GM13977 (cell line): Measurements from ENCODE around the gene TPGS1.

Experiments
- DNase-seq: peaks from one replicate; pipeline ENCODE4 v3.0.0; 2012; ENCODE audit warnings: low spot score
- in situ Hi-C: fragments of 300-500 bp; cut with MboI; formaldehyde crosslinking; loops from one replicate; pipeline ENCODE4 v1.12.0; 2022; ENCODE audit warnings: low sequenced_read_pairs, low pct_unique_long_range_greater_than_20kb, mixed read lengths, inconsistent platforms; ENCODE audit not compliant: unreplicated experiment
- TF ChIP-seq, protein P1 (sequence below): IDR thresholded peaks from 2 replicates; pipeline ENCODE4 v1.5.1; 2012; ENCODE audit warnings: mild to moderate bottlenecking, control low read depth; ENCODE audit not compliant: insufficient read depth; ENCODE audit errors: extremely low read depth, missing control alignments

Gene TPGS1

GRCh38 chr19:536031-536880 is 29.0 kb downstream of the TPGS1 start:
- DNase-seq, result no peak
- in situ Hi-C loops, result no loop called here
- TF ChIP-seq, protein P1, sequence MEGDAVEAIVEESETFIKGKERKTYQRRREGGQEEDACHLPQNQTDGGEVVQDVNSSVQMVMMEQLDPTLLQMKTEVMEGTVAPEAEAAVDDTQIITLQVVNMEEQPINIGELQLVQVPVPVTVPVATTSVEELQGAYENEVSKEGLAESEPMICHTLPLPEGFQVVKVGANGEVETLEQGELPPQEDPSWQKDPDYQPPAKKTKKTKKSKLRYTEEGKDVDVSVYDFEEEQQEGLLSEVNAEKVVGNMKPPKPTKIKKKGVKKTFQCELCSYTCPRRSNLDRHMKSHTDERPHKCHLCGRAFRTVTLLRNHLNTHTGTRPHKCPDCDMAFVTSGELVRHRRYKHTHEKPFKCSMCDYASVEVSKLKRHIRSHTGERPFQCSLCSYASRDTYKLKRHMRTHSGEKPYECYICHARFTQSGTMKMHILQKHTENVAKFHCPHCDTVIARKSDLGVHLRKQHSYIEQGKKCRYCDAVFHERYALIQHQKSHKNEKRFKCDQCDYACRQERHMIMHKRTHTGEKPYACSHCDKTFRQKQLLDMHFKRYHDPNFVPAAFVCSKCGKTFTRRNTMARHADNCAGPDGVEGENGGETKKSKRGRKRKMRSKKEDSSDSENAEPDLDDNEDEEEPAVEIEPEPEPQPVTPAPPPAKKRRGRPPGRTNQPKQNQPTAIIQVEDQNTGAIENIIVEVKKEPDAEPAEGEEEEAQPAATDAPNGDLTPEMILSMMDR, result no peak

- no peak for DNase-seq
- TF ChIP-seq, protein P1, result no peak
- in situ Hi-C loops, result no loop called here
Observed at GRCh38 chr19:536881-537404, 29.6 kb downstream of the TPGS1 start.

GRCh38 chr19:538641-539428 is 31.5 kb downstream of the TPGS1 start:
- in situ Hi-C loops, result no loop called here
- DNase-seq, result no peak
- TF ChIP-seq, protein P1, result no peak

- in situ Hi-C loops, result no loop called here
- TF ChIP-seq, protein P1, result no peak
- no peak for DNase-seq
Observed at GRCh38 chr19:539429-540030, 32.2 kb downstream of the TPGS1 start.

GRCh38 chr19:540867-541637 is 33.8 kb downstream of the TPGS1 start:
- DNase-seq, result no peak
- in situ Hi-C loops, result no loop called here
- TF ChIP-seq, protein P1, result no peak

GRCh38 chr19:541699-542098 is 34.4 kb downstream of the TPGS1 start:
- in situ Hi-C loops, result no loop called here
- TF ChIP-seq, protein P1, result no peak
- no peak for DNase-seq
